GM12878 (cell line): ENCODE data around the gene PPP1R13L. TPM values are rescaled to one million over a fixed set of nuclear protein-coding genes. Genes with fewer than 3 reads are reported as not detected.

ENCODE experiments used
- BHLHE40 ChIP-seq, 2 experiments: fragments of 450-650 bp in 1 of 2; IDR thresholded peaks; 2 replicates each; pipeline ENCODE4 v1.6.1; 2011 to 2017; ENCODE audit warnings: low read depth in 2 of 2, borderline replicate concordance in 1 of 2, improper control_type of control experiment in 1 of 2, low read length in 1 of 2, mild to moderate bottlenecking in 1 of 2
- CHD2 ChIP-seq: IDR thresholded peaks from 2 replicates; pipeline ENCODE4 v1.6.1; 2011; ENCODE audit warnings: low read depth, low read length, improper control_type of control experiment, borderline replicate concordance
- MLLT1 ChIP-seq: fragments of 450-650 bp; IDR thresholded peaks from 2 replicates; pipeline ENCODE4 v1.6.1; 2016; ENCODE audit warnings: mild to moderate bottlenecking
- MTA3 ChIP-seq: IDR thresholded peaks from 2 replicates; pipeline ENCODE4 v1.6.1; 2012; ENCODE audit warnings: low read length, inconsistent platforms, borderline replicate concordance
- MYC ChIP-seq: IDR thresholded peaks from 2 replicates; pipeline ENCODE4 v1.6.1; 2011; ENCODE audit warnings: mild to moderate bottlenecking, low read length, moderate library complexity, inconsistent platforms; ENCODE audit not compliant: insufficient read depth, insufficient replicate concordance, insufficient read length, severe bottlenecking
- POLR2AphosphoS2 ChIP-seq: IDR thresholded peaks from 2 replicates; pipeline ENCODE4 v1.6.1; 2011; ENCODE audit warnings: low read depth, mild to moderate bottlenecking, low read length, improper control_type of control experiment, moderate library complexity
- POLR2AphosphoS5 ChIP-seq: IDR thresholded peaks from 2 replicates; pipeline ENCODE4 v1.6.1; 2011; ENCODE audit warnings: mild to moderate bottlenecking, low read length, inconsistent platforms
- RUNX3 ChIP-seq: IDR thresholded peaks from 2 replicates; pipeline ENCODE4 v1.6.1; 2012; ENCODE audit warnings: low read length, inconsistent platforms
- TCF12 ChIP-seq: IDR thresholded peaks from 2 replicates; pipeline ENCODE4 v1.6.1; 2011; ENCODE audit warnings: low read depth, mild to moderate bottlenecking, low read length
- TCF3 ChIP-seq: IDR thresholded peaks from 2 replicates; pipeline ENCODE4 v1.6.1; 2012; ENCODE audit warnings: low read depth, mild to moderate bottlenecking, low read length, borderline replicate concordance; ENCODE audit not compliant: insufficient read depth
- WRNIP1 ChIP-seq: IDR thresholded peaks from 2 replicates; pipeline ENCODE4 v1.6.1; 2011; ENCODE audit warnings: low read depth, low read length, improper control_type of control experiment, borderline replicate concordance
- polyA plus RNA-seq, 11 experiments: library from polyadenylated mRNA; depleted of rRNA in 4 of 11; unstranded in 6 of 11; stranded (reverse) in 5 of 11; fragments of >200 nt; fragmentation: Nextera tagmentation in 4 of 11; fragmentation: Illumina TruSeq in 1 of 11; extraction: Ambion mirVana in 4 of 11; extraction: Trizol in 1 of 11; gene quantifications; 1 replicate in 1 of 11; 2 replicates in 10 of 11; pipeline versions ENCODE4 v1.2.1 to v1.2.3, GENCODE V29; 2011 to 2016; ENCODE audit warnings: inconsistent platforms in 2 of 11, missing spikeins in 2 of 11, low read depth in 1 of 11
- total RNA-seq, 4 experiments: library from RNA; depleted of rRNA in 3 of 4; stranded (reverse); fragments of >200 nt in 3 of 4; fragmentation: Illumina TruSeq in 1 of 4; extraction: Trizol in 1 of 4; gene quantifications; 2 replicates each; pipeline versions ENCODE4 v1.2.1 to v1.2.3, GENCODE V29; 2013 to 2021

PPP1R13L gene
- total and polyA plus RNA-seq, 10 of the 15 experiments (the other 5 are each of a cell fraction or from before 2014, with no cell fraction given): 0.40 to 10.0 (median 2.5) TPM

GRCh38 chr19:45423589-45424190 lies 18.8 kb upstream of the PPP1R13L start, which contains the start of gene ERCC1 (continued):
- no peak for TF ChIP-seq MTA3
- TF ChIP-seq POLR2AphosphoS2: 0 out of 2 replicates have a peak, but pooled peaks have one; percentile 28
- TF ChIP-seq BHLHE40 (IDR thresholded peaks at IDR 0.05; ENCODE audit: borderline replicate concordance in 1 of 2, low read depth in 2 of 2, low read length in 1 of 2): peak; percentile 36 to 80; a peak in 3 of 4 replicates
- TF ChIP-seq POLR2AphosphoS5: peak; percentile 77
- peak; percentile 84 for TF ChIP-seq TCF3
- 0 out of 2 replicates have a peak, but pooled peaks have one; percentile 47 for TF ChIP-seq MLLT1
- TF ChIP-seq CHD2: peak; percentile 86
- peak; percentile 63; the same call in 1 of the 2 replicates for TF ChIP-seq TCF12
- TF ChIP-seq WRNIP1: no peak
- peak; percentile 76 for TF ChIP-seq MYC
- TF ChIP-seq RUNX3: peak; percentile 36; the same call in 1 of the 2 replicates
- TF ChIP-seq, all 136 proteins: peak for 50
